DND-41 (cell line): Measurements from ENCODE around the gene ARPC4.

ENCODE experiments used
- ATAC-seq: fragments of 200-7000 bp; cut with Tn5 transposase; 3 replicates; pipeline ENCODE4 v1.9.1; 2021; ENCODE audit warnings: low read depth; ENCODE audit not compliant: insufficient read depth
- DNase-seq: peaks from one replicate; pipeline ENCODE4 v3.0.0-alpha.2; 2020
- H2AFZ ChIP-seq: 2 replicates; pipeline ENCODE4 v1.6.0; 2012; ENCODE audit warnings: low read depth, low read length
- H3K27ac ChIP-seq: 2 replicates; pipeline ENCODE4 v1.5.1; 2012; ENCODE audit warnings: low read length, inconsistent platforms
- H3K27me3 ChIP-seq: fragments of 200-600 bp; sonication (generic); 2 replicates; pipeline ENCODE4 v1.6.0; 2012; ENCODE audit warnings: low read length, mild to moderate bottlenecking, inconsistent platforms; ENCODE audit not compliant: insufficient read depth, poor library complexity
- H3K36me3 ChIP-seq: 2 replicates; pipeline ENCODE4 v1.5.1; 2012; ENCODE audit warnings: low read length, inconsistent platforms; ENCODE audit not compliant: insufficient read depth
- H3K4me1 ChIP-seq: 2 replicates; pipeline ENCODE4 v1.5.1; 2012; ENCODE audit warnings: mild to moderate bottlenecking, low read length; ENCODE audit not compliant: insufficient read depth
- H3K4me2 ChIP-seq: 2 replicates; pipeline ENCODE4 v1.6.0; 2012; ENCODE audit warnings: mild to moderate bottlenecking, moderate library complexity, low read length, inconsistent platforms; ENCODE audit not compliant: insufficient read depth
- H3K4me3 ChIP-seq, 2 experiments: fragments of 200-600 bp in 1 of 2; shearing (Covaris generic) in 1 of 2; 2 replicates each; pipeline ENCODE4 v1.5.1; 2012 to 2016; ENCODE audit warnings: inconsistent platforms in 2 of 2, low read length in 2 of 2, mild to moderate bottlenecking in 2 of 2, low read depth in 1 of 2, moderate library complexity in 1 of 2
- H3K79me2 ChIP-seq: 2 replicates; pipeline ENCODE4 v1.6.0; 2012; ENCODE audit warnings: low read length, inconsistent platforms; ENCODE audit not compliant: insufficient read depth
- H3K9ac ChIP-seq: 2 replicates; pipeline ENCODE4 v1.6.0; 2012; ENCODE audit warnings: low read depth, mild to moderate bottlenecking, inconsistent platforms, low read length, moderate library complexity
- H3K9me3 ChIP-seq: 2 replicates; pipeline ENCODE4 v1.5.1; 2012; ENCODE audit warnings: low read length, moderate library complexity, mild to moderate bottlenecking, inconsistent platforms; ENCODE audit not compliant: insufficient read depth, severe bottlenecking
- H4K20me1 ChIP-seq: 2 replicates; pipeline ENCODE4 v1.6.0; 2012; ENCODE audit warnings: low read length; ENCODE audit not compliant: insufficient read depth
- CTCF ChIP-seq: IDR thresholded peaks from 2 replicates; pipeline ENCODE4 v1.5.1; 2012; ENCODE audit warnings: borderline replicate concordance, low read length, moderate library complexity, mild to moderate bottlenecking; ENCODE audit not compliant: poor library complexity, severe bottlenecking; ENCODE audit errors: extremely low read depth
- EZH2 ChIP-seq: IDR thresholded peaks from 3 replicates; pipeline ENCODE4 v1.6.1; 2012; ENCODE audit warnings: borderline replicate concordance, low read depth, mild to moderate bottlenecking, moderate library complexity, low read length, inconsistent platforms; ENCODE audit not compliant: severe bottlenecking

Gene ARPC4

GRCh38 chr3:9754678-9755077 is 38.2 kb upstream of the ARPC4 start:
- Histone ChIP-seq H4K20me1 (no peaks in the 10 kb centered on the region; the same call in 1 of the 2 replicates), H3K4me3 (no peak overlapping the region), H3K27me3 (no peaks in the 10 kb centered on the region), H3K4me1 (peaks cover 19% of the 10 kb centered on the region), H3K9me3 (no peaks in the 10 kb centered on the region), H2AFZ (no peak overlapping the region), H3K36me3 (peaks cover 32% of the 10 kb centered on the region), H3K4me2 (no peak overlapping the region), H3K79me2 (peaks cover 4% of the 10 kb centered on the region), H3K27ac (no peak overlapping the region), H3K9ac (no peak overlapping the region)
- no peak for TF ChIP-seq CTCF
- no peak for TF ChIP-seq EZH2
- ATAC-seq, result no peak
- DNase-seq, result no peak

DNA sequence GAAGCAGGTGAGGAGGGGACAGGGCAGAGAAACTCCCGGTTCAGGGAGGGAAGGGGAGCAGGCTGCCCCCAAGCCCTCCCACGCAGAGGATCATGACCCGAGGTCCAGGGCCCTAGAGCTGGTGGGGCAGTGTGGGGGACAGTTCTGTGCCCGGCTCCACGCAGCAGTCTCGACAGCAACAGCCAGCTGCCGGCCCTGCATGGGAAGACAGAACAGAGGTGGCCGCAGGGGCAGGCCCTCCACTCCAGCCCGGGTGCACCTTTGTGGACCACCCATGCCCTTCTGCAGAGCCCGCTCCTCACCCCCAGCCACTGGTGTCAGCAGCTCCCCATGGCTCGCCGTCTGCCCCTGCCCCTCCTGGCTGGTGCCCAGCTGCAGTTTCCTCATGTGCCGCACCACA is 35.5 kb upstream of the ARPC4 start:
- H3K36me3 ChIP-seq, result peaks cover 22% of the 10 kb centered on the region
- ATAC-seq (no peak), DNase-seq (no peak)

GRCh38 chr3:9760779-9761505 is 31.9 kb upstream of the ARPC4 start:
- Histone ChIP-seq H3K9ac (no peak overlapping the region), H3K79me2 (no peaks in the 10 kb centered on the region), H2AFZ (no peak overlapping the region), H3K36me3 (peaks cover 15% of the 10 kb centered on the region), H3K4me3 (no peak overlapping the region), H3K9me3 (no peaks in the 10 kb centered on the region), H3K4me1 (no peaks in the 10 kb centered on the region), H3K27ac (no peak overlapping the region), H3K4me2 (no peak overlapping the region), H3K27me3 (no peaks in the 10 kb centered on the region), H4K20me1 (no peaks in the 10 kb centered on the region)
- ATAC-seq (no peak), DNase-seq (no peak)
- TF ChIP-seq CTCF, result no peak

More for the DNA sequence above, 35.5 kb upstream of the ARPC4 start:
- H3K79me2 ChIP-seq, result no peaks in the 10 kb centered on the region
- no peaks in the 10 kb centered on the region; the same call in 1 of the 2 replicates for H4K20me1 ChIP-seq
- H3K9me3 ChIP-seq, result no peaks in the 10 kb centered on the region
- H3K27me3 ChIP-seq, result no peaks in the 10 kb centered on the region
- H3K27ac ChIP-seq, result no peak overlapping the region
- no peaks in the 10 kb centered on the region for H3K4me1 ChIP-seq
- H3K4me2 ChIP-seq, result no peak overlapping the region
- no peak overlapping the region for H3K4me3 ChIP-seq
- no peak overlapping the region for H3K9ac ChIP-seq
- no peak overlapping the region for H2AFZ ChIP-seq
- no peak for TF ChIP-seq EZH2
- no peak for TF ChIP-seq CTCF
